ENCODE data around the gene INTS7.

The INTS7 gene

GRCh38 chr1:212074856-212075255 lies 39.5 kb upstream of the INTS7 start:
- Histone ChIP-seq H3K4me3 (ENCODE audit: insufficient read depth in 1 of 2, low read depth in 1 of 2, low read length in 2 of 2) (no peak overlapping the region), H3K9ac (ENCODE audit: low read length) (no peak overlapping the region), H2BK120ac (ENCODE audit: low read depth, low read length) (no peak overlapping the region), H3K23ac (ENCODE audit: low read length in 2 of 2) (no peak overlapping the region), H2AK5ac (ENCODE audit: low read length, severe bottlenecking) (no peak overlapping the region), H3K79me1 (replicated peaks; ENCODE audit: low read length, poor library complexity, severe bottlenecking) (no peaks in the 10 kb centered on the region), H3K14ac (ENCODE audit: low read length in 2 of 2) (no peak overlapping the region), H3K4ac (ENCODE audit: low read depth in 1 of 2, low read length in 2 of 2) (no peak overlapping the region), H4K8ac (ENCODE audit: low read length) (no peak overlapping the region), H3K27ac (ENCODE audit: low read length, poor library complexity, severe bottlenecking) (no peak overlapping the region), H3K18ac (ENCODE audit: low read depth in 1 of 2, low read length in 2 of 2) (no peak overlapping the region), H2BK5ac (ENCODE audit: low read depth, low read length, poor library complexity, severe bottlenecking) (no peak overlapping the region), H3K27me3 (ENCODE audit: control insufficient read depth in 1 of 2, insufficient read depth in 1 of 2, low read length in 2 of 2) (no peaks in the 10 kb centered on the region), H3K4me1 (ENCODE audit: control insufficient read depth, insufficient read depth, low read depth, low read length) (no peaks in the 10 kb centered on the region), H4K91ac (ENCODE audit: low read length) (no peak overlapping the region), H3K4me2 (ENCODE audit: low read length, poor library complexity, severe bottlenecking) (no peak overlapping the region), H2BK12ac (ENCODE audit: low read length in 2 of 2) (no peak overlapping the region), H2BK15ac (ENCODE audit: low read depth, poor library complexity, severe bottlenecking) (no peak overlapping the region), H3K9me3 (ENCODE audit: control insufficient read depth, low read length) (no peaks in the 10 kb centered on the region), H3K36me3 (ENCODE audit: control insufficient read depth in 1 of 2, insufficient read depth in 2 of 2, low read depth in 1 of 2, low read length in 2 of 2) (no peaks in the 10 kb centered on the region), H2AFZ (ENCODE audit: low read depth, low read length) (no peak overlapping the region)
- DNase-seq = no peak
- 94% methylated on average over 3 of the region's 3 CpGs for WGBS

- no peak overlapping the region for H3K14ac ChIP-seq (ENCODE audit: low read length in 2 of 2)
- H3K79me1 ChIP-seq (replicated peaks; ENCODE audit: low read length, poor library complexity, severe bottlenecking) = no peaks in the 10 kb centered on the region
- H2BK5ac ChIP-seq (ENCODE audit: low read depth, low read length, poor library complexity, severe bottlenecking) = no peak overlapping the region
- H4K8ac ChIP-seq (ENCODE audit: low read length) = no peak overlapping the region
- H2BK15ac ChIP-seq (ENCODE audit: low read depth, poor library complexity, severe bottlenecking) = no peak overlapping the region
- no peak overlapping the region for H2AFZ ChIP-seq (ENCODE audit: low read depth, low read length)
- H3K4ac ChIP-seq (ENCODE audit: low read depth in 1 of 2, low read length in 2 of 2) = no peak overlapping the region
- no peak overlapping the region for H2BK120ac ChIP-seq (ENCODE audit: low read depth, low read length)
- H3K27me3 ChIP-seq (ENCODE audit: control insufficient read depth in 1 of 2, insufficient read depth in 1 of 2, low read length in 2 of 2) = no peaks in the 10 kb centered on the region
- no peak for DNase-seq
- no peak overlapping the region for H3K23ac ChIP-seq (ENCODE audit: low read length in 2 of 2)
- no peak overlapping the region for H2BK12ac ChIP-seq (ENCODE audit: low read length in 2 of 2)
- over 99% methylated on average over 3 of the region's 3 CpGs for WGBS
- H2AK5ac ChIP-seq (ENCODE audit: low read length, severe bottlenecking) = no peak overlapping the region
- H3K4me1 ChIP-seq (ENCODE audit: control insufficient read depth, insufficient read depth, low read depth, low read length) = no peaks in the 10 kb centered on the region
- H3K9ac ChIP-seq (ENCODE audit: low read length) = no peak overlapping the region
- no peak overlapping the region for H4K91ac ChIP-seq (ENCODE audit: low read length)
- H3K27ac ChIP-seq (ENCODE audit: low read length, poor library complexity, severe bottlenecking) = no peak overlapping the region
- no peaks in the 10 kb centered on the region for H3K9me3 ChIP-seq (ENCODE audit: control insufficient read depth, low read length)
- H3K36me3 ChIP-seq (ENCODE audit: control insufficient read depth in 1 of 2, insufficient read depth in 2 of 2, low read depth in 1 of 2, low read length in 2 of 2) = no peaks in the 10 kb centered on the region
- H3K4me3 ChIP-seq (ENCODE audit: insufficient read depth in 1 of 2, low read depth in 1 of 2, low read length in 2 of 2) = no peak overlapping the region
- no peak overlapping the region for H3K18ac ChIP-seq (ENCODE audit: low read depth in 1 of 2, low read length in 2 of 2)
- no peak overlapping the region for H3K4me2 ChIP-seq (ENCODE audit: low read length, poor library complexity, severe bottlenecking)
Measured at GRCh38 chr1:212074313-212074712, 39.0 kb upstream of the INTS7 start.

GRCh38 chr1:212073490-212073889 lies 38.1 kb upstream of the INTS7 start:
- H2AFZ ChIP-seq (ENCODE audit: low read depth, low read length) = no peak overlapping the region
- no peak overlapping the region for H3K9ac ChIP-seq (ENCODE audit: low read length)
- no peak overlapping the region for H3K23ac ChIP-seq (ENCODE audit: low read length in 2 of 2)
- H2BK15ac ChIP-seq (ENCODE audit: low read depth, poor library complexity, severe bottlenecking) = no peak overlapping the region
- DNase-seq = no peak
- H3K4ac ChIP-seq (ENCODE audit: low read depth in 1 of 2, low read length in 2 of 2) = no peak overlapping the region
- no peak overlapping the region for H2BK12ac ChIP-seq (ENCODE audit: low read length in 2 of 2)
- no peaks in the 10 kb centered on the region for H3K9me3 ChIP-seq (ENCODE audit: control insufficient read depth, low read length)
- H3K27ac ChIP-seq (ENCODE audit: low read length, poor library complexity, severe bottlenecking) = no peak overlapping the region
- no peaks in the 10 kb centered on the region for H3K27me3 ChIP-seq (ENCODE audit: control insufficient read depth in 1 of 2, insufficient read depth in 1 of 2, low read length in 2 of 2)
- H2BK5ac ChIP-seq (ENCODE audit: low read depth, low read length, poor library complexity, severe bottlenecking) = no peak overlapping the region
- H3K14ac ChIP-seq (ENCODE audit: low read length in 2 of 2) = no peak overlapping the region
- no peaks in the 10 kb centered on the region for H3K79me1 ChIP-seq (replicated peaks; ENCODE audit: low read length, poor library complexity, severe bottlenecking)
- H3K36me3 ChIP-seq (ENCODE audit: control insufficient read depth in 1 of 2, insufficient read depth in 2 of 2, low read depth in 1 of 2, low read length in 2 of 2) = no peaks in the 10 kb centered on the region
- no peak overlapping the region for H3K4me3 ChIP-seq (ENCODE audit: insufficient read depth in 1 of 2, low read depth in 1 of 2, low read length in 2 of 2)
- no peak overlapping the region for H3K18ac ChIP-seq (ENCODE audit: low read depth in 1 of 2, low read length in 2 of 2)
- no peak overlapping the region for H2BK120ac ChIP-seq (ENCODE audit: low read depth, low read length)
- no peak overlapping the region for H2AK5ac ChIP-seq (ENCODE audit: low read length, severe bottlenecking)
- H3K4me2 ChIP-seq (ENCODE audit: low read length, poor library complexity, severe bottlenecking) = no peak overlapping the region
- no peaks in the 10 kb centered on the region for H3K4me1 ChIP-seq (ENCODE audit: control insufficient read depth, insufficient read depth, low read depth, low read length)
- H4K91ac ChIP-seq (ENCODE audit: low read length) = no peak overlapping the region
- H4K8ac ChIP-seq (ENCODE audit: low read length) = no peak overlapping the region
- no CpG with 5 or more reads among the region's 1 CpG for WGBS

GRCh38 chr1:212072047-212072446 lies 36.7 kb upstream of the INTS7 start:
- WGBS = no CpG with 5 or more reads among the region's 1 CpG

More at GRCh38 chr1:212072047-212072446, 36.7 kb upstream of the INTS7 start:
- H3K4me1 ChIP-seq (ENCODE audit: control insufficient read depth, insufficient read depth, low read depth, low read length) = no peaks in the 10 kb centered on the region
- no peak overlapping the region for H3K23ac ChIP-seq (ENCODE audit: low read length in 2 of 2)
- H3K27ac ChIP-seq (ENCODE audit: low read length, poor library complexity, severe bottlenecking) = no peak overlapping the region
- H4K8ac ChIP-seq (ENCODE audit: low read length) = no peak overlapping the region
- no peak overlapping the region for H2BK12ac ChIP-seq (ENCODE audit: low read length in 2 of 2)
- H3K27me3 ChIP-seq (ENCODE audit: control insufficient read depth in 1 of 2, insufficient read depth in 1 of 2, low read length in 2 of 2) = no peaks in the 10 kb centered on the region
- H2BK15ac ChIP-seq (ENCODE audit: low read depth, poor library complexity, severe bottlenecking) = no peak overlapping the region
- no peaks in the 10 kb centered on the region for H3K9me3 ChIP-seq (ENCODE audit: control insufficient read depth, low read length)
- H3K4me2 ChIP-seq (ENCODE audit: low read length, poor library complexity, severe bottlenecking) = no peak overlapping the region
- H4K91ac ChIP-seq (ENCODE audit: low read length) = no peak overlapping the region
- H2AK5ac ChIP-seq (ENCODE audit: low read length, severe bottlenecking) = no peak overlapping the region
- no peaks in the 10 kb centered on the region for H3K36me3 ChIP-seq (ENCODE audit: control insufficient read depth in 1 of 2, insufficient read depth in 2 of 2, low read depth in 1 of 2, low read length in 2 of 2)
- DNase-seq = no peak
- no peak overlapping the region for H2BK120ac ChIP-seq (ENCODE audit: low read depth, low read length)
- H2BK5ac ChIP-seq (ENCODE audit: low read depth, low read length, poor library complexity, severe bottlenecking) = no peak overlapping the region
- H3K14ac ChIP-seq (ENCODE audit: low read length in 2 of 2) = no peak overlapping the region
- H3K9ac ChIP-seq (ENCODE audit: low read length) = no peak overlapping the region
- no peak overlapping the region for H3K18ac ChIP-seq (ENCODE audit: low read depth in 1 of 2, low read length in 2 of 2)
- H3K4ac ChIP-seq (ENCODE audit: low read depth in 1 of 2, low read length in 2 of 2) = no peak overlapping the region
- H2AFZ ChIP-seq (ENCODE audit: low read depth, low read length) = no peak overlapping the region
- no peaks in the 10 kb centered on the region for H3K79me1 ChIP-seq (replicated peaks; ENCODE audit: low read length, poor library complexity, severe bottlenecking)
- H3K4me3 ChIP-seq (ENCODE audit: insufficient read depth in 1 of 2, low read depth in 1 of 2, low read length in 2 of 2) = no peak overlapping the region
